GM21447 (cell line): ENCODE data around the gene SIK2.

Experiments used
- ATAC-seq: cut with Tn5 transposase; IDR thresholded peaks from one replicate; pipeline ENCODE4 v1.9.1; 2021; ENCODE audit not compliant: unreplicated experiment

The SIK2 gene

GRCh38 chr11:111726301-111726713, 124.1 kb downstream of the SIK2 start:
- ATAC-seq: no peak

GRCh38 chr11:111727431-111727830, 125.2 kb downstream of the SIK2 start:
- ATAC-seq: no peak

- ATAC-seq: no peak
Observed at GRCh38 chr11:111729071-111729830, 127.0 kb downstream of the SIK2 start.

- ATAC-seq: no peak
Observed at GRCh38 chr11:111729831-111730311, 127.6 kb downstream of the SIK2 start.

GRCh38 chr11:111730871-111731591, 128.8 kb downstream of the SIK2 start:
- no peak for ATAC-seq

- no peak for ATAC-seq
Observed at GRCh38 chr11:111731821-111732220, 129.6 kb downstream of the SIK2 start.

- ATAC-seq: no peak
Observed at GRCh38 chr11:111733016-111733415, 130.8 kb downstream of the SIK2 start.

GRCh38 chr11:111733611-111734088, 131.4 kb downstream of the SIK2 start:
- no peak for ATAC-seq

- ATAC-seq: no peak
Observed at GRCh38 chr11:111734101-111734953, 132.1 kb downstream of the SIK2 start.

- ATAC-seq: no peak
Observed at GRCh38 chr11:111734954-111735261, 132.7 kb downstream of the SIK2 start.

GRCh38 chr11:111735262-111736116, 133.2 kb downstream of the SIK2 start:
- no peak for ATAC-seq

- no peak for ATAC-seq
Observed at GRCh38 chr11:111736181-111736590, 133.9 kb downstream of the SIK2 start.

GRCh38 chr11:111736621-111737443, 134.6 kb downstream of the SIK2 start:
- no peak for ATAC-seq

- ATAC-seq: no peak
Observed at GRCh38 chr11:111737444-111738210, 135.4 kb downstream of the SIK2 start.

- ATAC-seq: no peak
Observed at GRCh38 chr11:111739299-111739698, 137.1 kb downstream of the SIK2 start.

GRCh38 chr11:111741751-111742150, 139.5 kb downstream of the SIK2 start:
- no peak for ATAC-seq

- ATAC-seq: no peak
Observed at GRCh38 chr11:111743700-111744099, 141.5 kb downstream of the SIK2 start.

GRCh38 chr11:111745719-111746504, 143.7 kb downstream of the SIK2 start:
- ATAC-seq: no peak
